HepG2 (cell line): ENCODE results near the gene RPS5. TPM values are rescaled to one million over a fixed set of nuclear protein-coding genes. Genes with fewer than 3 reads are reported as not detected.

Experiments used
- ARHGAP35 ChIP-seq: sonication (generic); formaldehyde crosslinking; IDR thresholded peaks from 2 replicates; pipeline ENCODE4 v1.9.0; 2022; ENCODE audit warnings: mild to moderate bottlenecking, inconsistent platforms, moderate library complexity, missing genetic modification reagents, borderline replicate concordance
- ETV5 ChIP-seq: IDR thresholded peaks from 2 replicates; pipeline ENCODE4 v1.6.1; 2018; ENCODE audit warnings: missing biosample characterization, missing genetic modification reagents, inconsistent platforms, borderline replicate concordance
- GTF2F1 ChIP-seq: fragments of 150-350 bp; IDR thresholded peaks from 2 replicates; pipeline ENCODE4 v1.6.1; 2014; ENCODE audit warnings: low read length
- HMGXB4 ChIP-seq, 2 experiments: sonication (generic) in 1 of 2; formaldehyde crosslinking in 1 of 2; IDR thresholded peaks; 2 replicates each; pipeline versions ENCODE4 v1.4.0 to v1.6.1; 2018 to 2020; ENCODE audit warnings: missing genetic modification reagents in 2 of 2, borderline replicate concordance in 1 of 2, low read depth in 1 of 2, mild to moderate bottlenecking in 1 of 2, missing biosample characterization in 1 of 2
- HNF4G ChIP-seq, 2 experiments: sonication (generic) in 1 of 2; formaldehyde crosslinking in 1 of 2; IDR thresholded peaks; 2 replicates each; pipeline versions ENCODE4 v1.4.0 to v1.6.1; 2011 to 2020; ENCODE audit warnings: borderline replicate concordance in 2 of 2, low read depth in 2 of 2, mild to moderate bottlenecking in 2 of 2, low read length in 1 of 2, missing genetic modification reagents in 1 of 2, moderate library complexity in 1 of 2
- MAFF ChIP-seq: IDR thresholded peaks from 2 replicates; pipeline ENCODE4 v1.6.1; 2011; ENCODE audit warnings: low read depth, low read length, improper control_type of control experiment
- MBNL3 ChIP-seq: fragments of 250-450 bp; sonication (Bioruptor Pico); conservative IDR thresholded peaks from 2 replicates; pipeline ENCODE4 v1.8.0; 2022; ENCODE audit warnings: mild to moderate bottlenecking, inconsistent platforms
- NCOA2 ChIP-seq: sonication (generic); formaldehyde crosslinking; IDR thresholded peaks from 2 replicates; pipeline ENCODE4 v1.8.0; 2022; ENCODE audit warnings: inconsistent platforms
- NFYC ChIP-seq: IDR thresholded peaks from 2 replicates; pipeline ENCODE4 v1.6.1; 2016; ENCODE audit warnings: missing genetic modification reagents, missing compliant biosample characterization
- NPAS2 ChIP-seq: sonication (generic); formaldehyde crosslinking; IDR thresholded peaks from 2 replicates; pipeline ENCODE4 v1.8.0; 2022; ENCODE audit warnings: mild to moderate bottlenecking, missing genetic modification reagents, borderline replicate concordance
- REL ChIP-seq: sonication (generic); formaldehyde crosslinking; conservative IDR thresholded peaks from 2 replicates; pipeline ENCODE4 v1.8.0; 2022; ENCODE audit warnings: mild to moderate bottlenecking, missing genetic modification reagents, moderate library complexity
- RNF219 ChIP-seq: sonication (generic); formaldehyde crosslinking; IDR thresholded peaks from 2 replicates; pipeline ENCODE4 v1.5.0; 2020; ENCODE audit warnings: mild to moderate bottlenecking, missing genetic modification reagents
- SETDB1 ChIP-seq: sonication (generic); formaldehyde crosslinking; IDR thresholded peaks from 2 replicates; pipeline ENCODE4 v1.5.1; 2020; ENCODE audit warnings: missing genetic modification reagents, mild to moderate bottlenecking, borderline replicate concordance
- SIN3B ChIP-seq: fragments of 150-350 bp; IDR thresholded peaks from 2 replicates; pipeline ENCODE4 v1.6.1; 2014; ENCODE audit warnings: low read length
- STAG1 ChIP-seq: sonication (generic); formaldehyde crosslinking; IDR thresholded peaks from 2 replicates; pipeline ENCODE4 v1.4.0; 2020; ENCODE audit warnings: missing genetic modification reagents
- TOPORS ChIP-seq: sonication (generic); formaldehyde crosslinking; IDR thresholded peaks from 2 replicates; pipeline ENCODE4 v1.8.0; 2023; ENCODE audit warnings: mild to moderate bottlenecking, missing genetic modification reagents
- YY1 ChIP-seq: IDR thresholded peaks from 2 replicates; pipeline ENCODE4 v1.6.1; 2011; ENCODE audit warnings: low read length, low read depth, moderate library complexity, mild to moderate bottlenecking; ENCODE audit not compliant: insufficient read depth, insufficient replicate concordance
- ZFP1 ChIP-seq: IDR thresholded peaks from 2 replicates; pipeline ENCODE4 v1.6.1; 2016
- ZFP37 ChIP-seq: sonication (generic); formaldehyde crosslinking; IDR thresholded peaks from 2 replicates; pipeline ENCODE4 v1.4.0; 2020; ENCODE audit warnings: missing genetic modification reagents, borderline replicate concordance
- ZKSCAN1 ChIP-seq: fragments of 150-350 bp; IDR thresholded peaks from 2 replicates; pipeline ENCODE4 v1.6.1; 2014; ENCODE audit warnings: low read length
- ZKSCAN5 ChIP-seq: sonication (generic); formaldehyde crosslinking; IDR thresholded peaks from 2 replicates; pipeline ENCODE4 v1.5.1; 2020; ENCODE audit warnings: mild to moderate bottlenecking, missing genetic modification reagents
- ZNF235 ChIP-seq: sonication (generic); formaldehyde crosslinking; IDR thresholded peaks from 2 replicates; pipeline ENCODE4 v1.8.1; 2023; ENCODE audit warnings: mild to moderate bottlenecking, missing genetic modification reagents, borderline replicate concordance
- ZNF253 ChIP-seq: sonication (generic); formaldehyde crosslinking; IDR thresholded peaks from 2 replicates; pipeline ENCODE4 v1.8.0; 2022; ENCODE audit warnings: mild to moderate bottlenecking, missing genetic modification reagents, borderline replicate concordance
- ZNF34 ChIP-seq: sonication (generic); formaldehyde crosslinking; IDR thresholded peaks from 2 replicates; pipeline ENCODE4 v1.4.0; 2020; ENCODE audit warnings: mild to moderate bottlenecking, missing genetic modification reagents, borderline replicate concordance
- ZNF563 ChIP-seq: sonication (generic); formaldehyde crosslinking; IDR thresholded peaks from 2 replicates; pipeline ENCODE4 v1.8.0; 2022; ENCODE audit warnings: mild to moderate bottlenecking, moderate library complexity, missing genetic modification reagents
- polyA plus RNA-seq, 8 experiments: library from polyadenylated mRNA; depleted of rRNA in 3 of 8; stranded (reverse) in 7 of 8; unstranded in 1 of 8; fragments of >200 nt; fragmentation: Illumina TruSeq in 4 of 8; extraction: Trizol in 4 of 8; gene quantifications; 2 replicates each; pipeline versions ENCODE4 v1.2.1 to v1.2.3, GENCODE V29; 2011 to 2016; ENCODE audit warnings: low read depth in 4 of 8, missing spikeins in 1 of 8, mixed read lengths in 1 of 8; ENCODE audit not compliant: insufficient read depth in 1 of 8
- total RNA-seq, 5 experiments: library from RNA; depleted of rRNA; stranded (reverse); fragments of >200 nt; fragmentation: Illumina TruSeq; extraction: Trizol; gene quantifications; 2 replicates each; pipeline ENCODE4 v1.2.3, GENCODE V29; 2016; ENCODE audit warnings: low read depth in 1 of 5
- TF ChIP-seq, protein P1 (sequence below), 2 experiments: fragments of 450-650 bp in 1 of 2; sonication (generic) in 1 of 2; formaldehyde crosslinking; IDR thresholded peaks; 2 replicates each; pipeline versions ENCODE4 v1.5.0 to v1.8.0; 2020 to 2022; ENCODE audit warnings: mild to moderate bottlenecking in 1 of 2, missing genetic modification reagents in 1 of 2

The RPS5 gene
- total and polyA plus RNA-seq, 2 of the 13 experiments (the other 11 are each of a cell fraction or from before 2014, with no cell fraction given): 1,544 to 4,408 TPM

- no peak for TF ChIP-seq REL (CRISPR knock-in tag)
- no peak for TF ChIP-seq SIN3B
- no peak for TF ChIP-seq GTF2F1
- no peak for TF ChIP-seq YY1
- no peak for TF ChIP-seq ZFP1 (CRISPR knock-in tag)
- TF ChIP-seq NPAS2 (CRISPR knock-in tag): no peak
- TF ChIP-seq NCOA2 (CRISPR knock-in tag): no peak
- TF ChIP-seq, protein P1, sequence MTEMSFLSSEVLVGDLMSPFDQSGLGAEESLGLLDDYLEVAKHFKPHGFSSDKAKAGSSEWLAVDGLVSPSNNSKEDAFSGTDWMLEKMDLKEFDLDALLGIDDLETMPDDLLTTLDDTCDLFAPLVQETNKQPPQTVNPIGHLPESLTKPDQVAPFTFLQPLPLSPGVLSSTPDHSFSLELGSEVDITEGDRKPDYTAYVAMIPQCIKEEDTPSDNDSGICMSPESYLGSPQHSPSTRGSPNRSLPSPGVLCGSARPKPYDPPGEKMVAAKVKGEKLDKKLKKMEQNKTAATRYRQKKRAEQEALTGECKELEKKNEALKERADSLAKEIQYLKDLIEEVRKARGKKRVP (CRISPR knock-in tag; IDR thresholded peaks at IDR 0.05): no peak
- TF ChIP-seq ZNF253 (CRISPR knock-in tag): no peak
- TF ChIP-seq ZNF563 (CRISPR knock-in tag): no peak
- TF ChIP-seq TOPORS (CRISPR knock-in tag): no peak
- no peak for TF ChIP-seq HNF4G (IDR thresholded peaks at IDR 0.05; ENCODE audit: borderline replicate concordance, low read depth, low read length)
- no peak for TF ChIP-seq HNF4G (CRISPR knock-in tag; IDR thresholded peaks at IDR 0.05; ENCODE audit: borderline replicate concordance, low read depth)
- no peak for TF ChIP-seq RNF219 (CRISPR knock-in tag)
- TF ChIP-seq ZNF34 (CRISPR knock-in tag): no peak
- TF ChIP-seq STAG1 (CRISPR knock-in tag): peak; percentile 30; the same call in 1 of the 2 replicates
- no peak for TF ChIP-seq NFYC
- no peak for TF ChIP-seq SETDB1 (CRISPR knock-in tag)
- TF ChIP-seq ZNF235 (CRISPR knock-in tag): no peak
- no peak for TF ChIP-seq ZKSCAN5 (CRISPR knock-in tag)
- TF ChIP-seq ETV5 (CRISPR knock-in tag): no peak
- TF ChIP-seq ARHGAP35: no peak
- no peak for TF ChIP-seq MAFF
- TF ChIP-seq MBNL3 (CRISPR knock-in tag): no peak
- no peak for TF ChIP-seq ZKSCAN1
- TF ChIP-seq ZFP37 (CRISPR knock-in tag): no peak
- TF ChIP-seq HMGXB4 (CRISPR knock-in tag; IDR thresholded peaks at IDR 0.05; ENCODE audit: borderline replicate concordance in 1 of 2, low read depth in 1 of 2): peak in 1 of 2 experiments; percentile 9; a peak in 1 of 4 replicates
Observed at GRCh38 chr19:58406818-58407657, 20.0 kb downstream of the RPS5 start (continued).
